C4-2B (cell line): ENCODE measurements around the gene COL15A1.
"Not testable (repeated sequence)": the region's sequence is repeated elsewhere in the genome, so short reads cannot be mapped to it uniquely, and the experiment has no call there.

Source experiments
- H3K27ac ChIP-seq: fragments of 450-650 bp; 2 replicates; pipeline ENCODE4 v1.5.1; 2017
- ZFX ChIP-seq: fragments of 450-650 bp; IDR thresholded peaks from 2 replicates; pipeline ENCODE4 v1.6.1; 2017
- TF ChIP-seq, protein P1 (sequence below): fragments of 450-650 bp; conservative IDR thresholded peaks from 2 replicates; pipeline ENCODE4 v1.5.1; 2017; ENCODE audit warnings: mild to moderate bottlenecking

Gene COL15A1

GRCh38 chr9:98900725-98901124 lies 43.0 kb upstream of the COL15A1 start:
- TF ChIP-seq, protein P1, sequence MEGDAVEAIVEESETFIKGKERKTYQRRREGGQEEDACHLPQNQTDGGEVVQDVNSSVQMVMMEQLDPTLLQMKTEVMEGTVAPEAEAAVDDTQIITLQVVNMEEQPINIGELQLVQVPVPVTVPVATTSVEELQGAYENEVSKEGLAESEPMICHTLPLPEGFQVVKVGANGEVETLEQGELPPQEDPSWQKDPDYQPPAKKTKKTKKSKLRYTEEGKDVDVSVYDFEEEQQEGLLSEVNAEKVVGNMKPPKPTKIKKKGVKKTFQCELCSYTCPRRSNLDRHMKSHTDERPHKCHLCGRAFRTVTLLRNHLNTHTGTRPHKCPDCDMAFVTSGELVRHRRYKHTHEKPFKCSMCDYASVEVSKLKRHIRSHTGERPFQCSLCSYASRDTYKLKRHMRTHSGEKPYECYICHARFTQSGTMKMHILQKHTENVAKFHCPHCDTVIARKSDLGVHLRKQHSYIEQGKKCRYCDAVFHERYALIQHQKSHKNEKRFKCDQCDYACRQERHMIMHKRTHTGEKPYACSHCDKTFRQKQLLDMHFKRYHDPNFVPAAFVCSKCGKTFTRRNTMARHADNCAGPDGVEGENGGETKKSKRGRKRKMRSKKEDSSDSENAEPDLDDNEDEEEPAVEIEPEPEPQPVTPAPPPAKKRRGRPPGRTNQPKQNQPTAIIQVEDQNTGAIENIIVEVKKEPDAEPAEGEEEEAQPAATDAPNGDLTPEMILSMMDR = no peak
- TF ChIP-seq ZFX = no peak
- no peak overlapping the region for H3K27ac ChIP-seq

DNA sequence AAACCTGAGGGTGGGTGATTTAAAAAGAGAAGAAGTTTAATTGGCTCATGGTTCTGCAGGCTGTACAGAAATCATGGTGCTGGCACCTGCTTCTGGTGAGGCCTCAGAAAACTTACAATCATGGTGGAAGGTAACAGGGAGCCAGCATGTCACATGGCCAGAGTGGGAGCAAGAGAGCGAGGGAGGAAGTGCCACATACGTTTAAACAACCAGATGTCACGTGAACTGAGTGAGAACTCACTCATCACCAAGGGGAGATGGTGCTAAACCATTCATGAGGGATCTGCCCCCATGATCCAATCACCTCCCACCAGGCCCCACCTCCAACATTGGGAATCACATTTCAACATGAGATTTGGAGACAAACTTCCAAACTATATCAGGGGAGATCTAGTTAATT lies 41.9 kb upstream of the COL15A1 start:
- not testable (repeated sequence) for H3K27ac ChIP-seq

GRCh38 chr9:98902516-98902915 lies 41.2 kb upstream of the COL15A1 start:
- H3K27ac ChIP-seq = no peak overlapping the region
- TF ChIP-seq, protein P1 = no peak
- no peak for TF ChIP-seq ZFX

DNA sequence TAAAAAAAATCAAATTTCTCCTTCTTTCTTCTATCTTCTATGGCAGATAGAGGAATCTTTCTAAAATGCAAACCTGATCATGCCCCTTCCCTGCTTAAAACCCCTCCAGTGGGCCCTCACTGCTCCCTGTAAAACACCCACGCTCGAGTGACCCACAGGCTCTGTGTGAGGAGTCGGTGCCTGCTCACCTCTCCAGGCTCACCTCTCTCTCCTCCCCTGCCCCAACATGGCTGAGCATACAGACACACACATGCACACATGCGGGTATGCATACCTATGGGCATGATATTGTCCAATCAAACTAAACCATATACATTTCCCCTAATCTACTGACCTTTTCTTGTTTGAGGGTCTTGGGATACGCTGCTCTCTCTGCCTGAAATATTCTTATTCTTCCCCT lies 40.8 kb upstream of the COL15A1 start:
- H3K27ac ChIP-seq = no peak overlapping the region
- TF ChIP-seq ZFX = no peak
- TF ChIP-seq, protein P1 = no peak

- H3K27ac ChIP-seq = no peak overlapping the region
- TF ChIP-seq, protein P1 = no peak
- TF ChIP-seq ZFX = no peak
Observed at GRCh38 chr9:98903961-98904411, 39.7 kb upstream of the COL15A1 start.

- TF ChIP-seq, protein P1 = no peak
- TF ChIP-seq ZFX = no peak
- no peak overlapping the region for H3K27ac ChIP-seq
Observed at GRCh38 chr9:98905015-98905414, 38.7 kb upstream of the COL15A1 start.

DNA sequence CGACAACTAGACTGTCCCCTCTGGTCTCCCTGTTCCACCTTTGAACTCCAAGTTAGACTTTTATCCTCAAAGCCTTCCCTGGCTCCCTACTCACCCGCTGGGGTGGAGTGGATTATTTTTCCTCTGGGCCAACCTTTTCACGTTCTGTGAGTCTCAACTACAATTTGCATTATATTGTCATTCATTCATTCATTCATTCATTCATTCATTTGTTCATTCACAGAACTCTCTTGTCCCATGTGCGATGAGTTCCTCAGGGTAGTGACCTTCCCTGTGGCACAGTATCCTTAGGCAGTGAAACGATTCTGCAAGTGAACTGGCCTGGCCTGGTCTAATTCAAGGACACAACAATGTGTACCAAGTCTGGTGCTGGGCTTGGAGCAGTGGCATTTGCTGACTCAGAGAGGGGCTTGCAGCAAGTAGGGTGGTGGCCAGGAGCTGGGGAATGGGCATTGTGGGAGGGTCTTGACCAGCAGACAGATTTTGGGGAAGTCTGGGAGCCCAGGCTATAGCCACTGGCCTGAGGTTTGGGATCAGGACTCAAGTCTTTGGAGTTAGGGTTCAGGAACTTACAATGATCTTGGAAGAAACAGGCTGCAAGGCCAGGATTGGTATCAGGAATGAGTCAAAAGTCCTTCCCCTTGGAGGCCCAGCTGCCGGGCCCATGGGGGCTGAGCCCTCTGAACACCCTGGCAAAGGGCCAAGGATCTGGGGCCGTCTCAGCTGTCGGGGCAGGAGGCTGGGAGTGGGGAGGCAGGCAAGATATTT lies 37.2 kb upstream of the COL15A1 start:
- TF ChIP-seq, protein P1 = no peak
- H3K27ac ChIP-seq = no peak overlapping the region

- no peak for TF ChIP-seq ZFX
- TF ChIP-seq, protein P1 = no peak
- H3K27ac ChIP-seq = no peak overlapping the region
Observed at GRCh38 chr9:98907055-98907454, 36.7 kb upstream of the COL15A1 start.
